Measurements from ENCODE around the gene CEP170B.
"Not testable (repeated sequence)": the region's sequence is repeated elsewhere in the genome, so short reads cannot be mapped to it uniquely, and the experiment has no call there.

Gene CEP170B

GRCh38 chr14:104879983-104880565 is 15.0 kb downstream of the CEP170B start:
- DNase-seq (ENCODE audit: low spot score), result no peak

GRCh38 chr14:104880584-104881210 is 15.6 kb downstream of the CEP170B start:
- no peak for DNase-seq (ENCODE audit: low spot score)

- no peak for DNase-seq (ENCODE audit: low spot score)
Observed at GRCh38 chr14:104881369-104881979, 16.4 kb downstream of the CEP170B start.

- no peak for DNase-seq (ENCODE audit: low spot score)
Observed at GRCh38 chr14:104882325-104882973, 17.4 kb downstream of the CEP170B start.

GRCh38 chr14:104882991-104883660 is 18.1 kb downstream of the CEP170B start:
- DNase-seq (ENCODE audit: low spot score), result no peak

- DNase-seq (ENCODE audit: low spot score), result no peak
Observed at GRCh38 chr14:104883681-104884361, 18.8 kb downstream of the CEP170B start.

GRCh38 chr14:104884381-104884780 is 19.3 kb downstream of the CEP170B start:
- not testable (repeated sequence) for DNase-seq (ENCODE audit: low spot score)

GRCh38 chr14:104885031-104885972 is 20.2 kb downstream of the CEP170B start:
- DNase-seq (ENCODE audit: low spot score), result no peak

- DNase-seq (ENCODE audit: low spot score), result no peak
Observed at GRCh38 chr14:104885973-104886689, 21.1 kb downstream of the CEP170B start.

- no peak for DNase-seq (ENCODE audit: low spot score)
Observed at GRCh38 chr14:104886690-104887622, 21.9 kb downstream of the CEP170B start.

GRCh38 chr14:104887623-104888488 is 22.8 kb downstream of the CEP170B start:
- no peak for DNase-seq (ENCODE audit: low spot score)

GRCh38 chr14:104888489-104889374 is 23.7 kb downstream of the CEP170B start:
- no peak for DNase-seq (ENCODE audit: low spot score)

- no peak for DNase-seq (ENCODE audit: low spot score)
Observed at GRCh38 chr14:104889375-104889757, 24.3 kb downstream of the CEP170B start.

- DNase-seq (ENCODE audit: low spot score), result not testable (repeated sequence)
Observed at GRCh38 chr14:104890292-104890691, 25.2 kb downstream of the CEP170B start.

- DNase-seq (ENCODE audit: low spot score), result no peak
Observed at GRCh38 chr14:104891121-104891551, 26.1 kb downstream of the CEP170B start.

GRCh38 chr14:104891664-104892530 is 26.8 kb downstream of the CEP170B start:
- no peak for DNase-seq (ENCODE audit: low spot score)
